Activated CD4-positive, alpha-beta T cell treated with anti-CD3 and anti-CD28 coated beads, Interleukin-2, amount 10 ng/mL, durations not matched to agents 24 days and 14 days (primary cell): ENCODE data around the gene AP3M1. TPM values are rescaled to one million over a fixed set of nuclear protein-coding genes. Genes with fewer than 3 reads are reported as not detected.

Experiments
- DNase-seq: peaks from one replicate; pipeline ENCODE4 v3.0.0; 2022
- H3K27ac Mint-ChIP-seq: one replicate; pipeline ENCODE4 v1.8.0; 2022; ENCODE audit warnings: mild to moderate bottlenecking, mixed read lengths
- H3K27me3 Mint-ChIP-seq: one replicate; pipeline ENCODE4 v1.8.0; 2022; ENCODE audit warnings: mixed read lengths
- H3K36me3 Mint-ChIP-seq: one replicate; pipeline ENCODE4 v1.8.0; 2022; ENCODE audit warnings: low read depth, mild to moderate bottlenecking, mixed read lengths
- H3K4me1 Mint-ChIP-seq: one replicate; pipeline ENCODE4 v1.8.0; 2021; ENCODE audit warnings: mixed read lengths
- H3K4me3 Mint-ChIP-seq: one replicate; pipeline ENCODE4 v1.8.0; 2022; ENCODE audit warnings: mild to moderate bottlenecking, moderate library complexity, mixed read lengths
- H3K9me3 Mint-ChIP-seq: one replicate; pipeline ENCODE4 v1.8.0; 2021; ENCODE audit warnings: mixed read lengths
- intact Hi-C: fragments of 100-400 bp; cut with micrococcal nuclease; formaldehyde crosslinking; loops from one replicate; pipeline ENCODE4 v1.15.1; 2023
- total RNA-seq: library from RNA; stranded (reverse); gene quantifications from 2 replicates; pipeline ENCODE4 v1.2.3, GENCODE V29; 2022

Gene AP3M1
- total RNA-seq, 1 donor from 2014 or later: 51.9 TPM

- DNase-seq: peak; percentile 98
- H3K4me3 Mint-ChIP-seq: peak overlapping the region; percentile 95
- peak overlapping the region; percentile 95 for H3K27ac Mint-ChIP-seq
- intact Hi-C loops: loop anchor here (1.0 to 10.0 kb wide), 7 partner anchors 14 to 1034 kb away; partner anchors contain the start of genes ADK, SAMD8 and VDAC2
- peaks cover 7% of the 10 kb centered on the region for H3K36me3 Mint-ChIP-seq
- H3K4me1 Mint-ChIP-seq: peaks cover 31% of the 10 kb centered on the region
- H3K27me3 Mint-ChIP-seq: no peaks in the 10 kb centered on the region
- no peaks in the 10 kb centered on the region for H3K9me3 Mint-ChIP-seq
These were observed 25.9 kb upstream of the AP3M1 start for GRCh38 chr10:74176380-74177139.

- no peaks in the 10 kb centered on the region for H3K9me3 Mint-ChIP-seq
- peak overlapping the region; percentile 95 for H3K4me3 Mint-ChIP-seq
- peaks cover 7% of the 10 kb centered on the region for H3K36me3 Mint-ChIP-seq
- H3K4me1 Mint-ChIP-seq: peaks cover 27% of the 10 kb centered on the region
- intact Hi-C loops: loop anchor here (1.0 to 10.0 kb wide), 7 partner anchors 15 to 1035 kb away; partner anchors contain the start of genes ADK, SAMD8 and VDAC2
- peak overlapping the region; percentile 95 for H3K27ac Mint-ChIP-seq
- no peaks in the 10 kb centered on the region for H3K27me3 Mint-ChIP-seq
- DNase-seq: no peak
These were observed 25.1 kb upstream of the AP3M1 start for GRCh38 chr10:74175510-74176379.

- H3K27me3 Mint-ChIP-seq: no peaks in the 10 kb centered on the region
- intact Hi-C loops: loop anchor here (10.0 kb wide), 2 partner anchors 870 to 940 kb away; partner anchors contain the start of gene SAMD8
- H3K4me1 Mint-ChIP-seq: peaks cover 23% of the 10 kb centered on the region
- no peak for DNase-seq
- no peaks in the 10 kb centered on the region for H3K9me3 Mint-ChIP-seq
- no peak overlapping the region for H3K4me3 Mint-ChIP-seq
- peaks cover 6% of the 10 kb centered on the region for H3K36me3 Mint-ChIP-seq
- H3K27ac Mint-ChIP-seq: no peak overlapping the region
These were observed 23.9 kb upstream of the AP3M1 start for GRCh38 chr10:74174521-74174920.

- no peak for DNase-seq
- Mint-ChIP-seq H3K4me1 (peaks cover 12% of the 10 kb centered on the region), H3K4me3 (no peak overlapping the region), H3K27me3 (no peaks in the 10 kb centered on the region), H3K9me3 (no peaks in the 10 kb centered on the region), H3K36me3 (no peaks in the 10 kb centered on the region), H3K27ac (no peak overlapping the region)
- intact Hi-C loops: loop anchor here (10.0 kb wide), 2 partner anchors 873 to 943 kb away; partner anchors contain the start of gene SAMD8
These were observed 21.0 kb upstream of the AP3M1 start for GRCh38 chr10:74171625-74172024.

- no peaks in the 10 kb centered on the region for H3K9me3 Mint-ChIP-seq
- no peaks in the 10 kb centered on the region for H3K27me3 Mint-ChIP-seq
- H3K4me1 Mint-ChIP-seq: peaks cover 15% of the 10 kb centered on the region
- intact Hi-C loops: no loop called here
- no peak overlapping the region for H3K4me3 Mint-ChIP-seq
- no peak for DNase-seq
- H3K27ac Mint-ChIP-seq: no peak overlapping the region
- no peaks in the 10 kb centered on the region for H3K36me3 Mint-ChIP-seq
These were observed 16.8 kb upstream of the AP3M1 start for GRCh38 chr10:74167443-74167842.

GRCh38 chr10:74165530-74165901, 14.9 kb upstream of the AP3M1 start:
- Mint-ChIP-seq H3K4me1 (peaks cover 13% of the 10 kb centered on the region), H3K4me3 (no peak overlapping the region), H3K36me3 (peaks cover 2% of the 10 kb centered on the region)

GRCh38 chr10:74164716-74165529, 14.3 kb upstream of the AP3M1 start:
- no peak overlapping the region for H3K4me3 Mint-ChIP-seq
- H3K9me3 Mint-ChIP-seq: no peaks in the 10 kb centered on the region
- intact Hi-C loops: no loop called here
- no peak for DNase-seq
- no peak overlapping the region for H3K27ac Mint-ChIP-seq
- H3K27me3 Mint-ChIP-seq: no peaks in the 10 kb centered on the region
- H3K4me1 Mint-ChIP-seq: peaks cover 13% of the 10 kb centered on the region
- peaks cover 2% of the 10 kb centered on the region for H3K36me3 Mint-ChIP-seq

More at GRCh38 chr10:74165530-74165901, 14.9 kb upstream of the AP3M1 start:
- intact Hi-C loops: no loop called here
- no peak overlapping the region for H3K27ac Mint-ChIP-seq
- no peak for DNase-seq
- H3K27me3 Mint-ChIP-seq: no peaks in the 10 kb centered on the region
- H3K9me3 Mint-ChIP-seq: no peaks in the 10 kb centered on the region

GRCh38 chr10:74163319-74164068, 12.9 kb upstream of the AP3M1 start:
- Mint-ChIP-seq H3K27me3 (no peaks in the 10 kb centered on the region), H3K27ac (no peak overlapping the region), H3K36me3 (peaks cover 5% of the 10 kb centered on the region), H3K4me1 (peaks cover 9% of the 10 kb centered on the region), H3K4me3 (no peak overlapping the region), H3K9me3 (no peaks in the 10 kb centered on the region)
- DNase-seq: no peak
- intact Hi-C loops: no loop called here

GRCh38 chr10:74160013-74160412, 9.4 kb upstream of the AP3M1 start:
- Mint-ChIP-seq H3K9me3 (no peaks in the 10 kb centered on the region), H3K27me3 (no peaks in the 10 kb centered on the region), H3K4me1 (peaks cover 7% of the 10 kb centered on the region), H3K36me3 (peaks cover 6% of the 10 kb centered on the region), H3K4me3 (no peak overlapping the region), H3K27ac (no peak overlapping the region)
- intact Hi-C loops: no loop called here
- DNase-seq: no peak

- Mint-ChIP-seq H3K27ac (no peak overlapping the region), H3K36me3 (peaks cover 9% of the 10 kb centered on the region), H3K9me3 (no peaks in the 10 kb centered on the region), H3K4me1 (peaks cover 18% of the 10 kb centered on the region), H3K4me3 (no peak overlapping the region), H3K27me3 (no peaks in the 10 kb centered on the region)
- intact Hi-C loops: no loop called here
- DNase-seq: no peak
These were observed 6.3 kb upstream of the AP3M1 start for GRCh38 chr10:74156919-74157289.

- intact Hi-C loops: no loop called here
- peaks cover 18% of the 10 kb centered on the region for H3K4me1 Mint-ChIP-seq
- no peak overlapping the region for H3K27ac Mint-ChIP-seq
- no peak for DNase-seq
- no peak overlapping the region for H3K4me3 Mint-ChIP-seq
- no peaks in the 10 kb centered on the region for H3K9me3 Mint-ChIP-seq
- H3K27me3 Mint-ChIP-seq: no peaks in the 10 kb centered on the region
- H3K36me3 Mint-ChIP-seq: peaks cover 6% of the 10 kb centered on the region
These were observed 3.0 kb upstream of the AP3M1 start for GRCh38 chr10:74153676-74154075.

- intact Hi-C loops: no loop called here
- Mint-ChIP-seq H3K4me3 (no peak overlapping the region), H3K27ac (no peak overlapping the region)
These were observed 2.5 kb upstream of the AP3M1 start for GRCh38 chr10:74153123-74153522.

More at GRCh38 chr10:74153123-74153522, 2.5 kb upstream of the AP3M1 start:
- no peaks in the 10 kb centered on the region for H3K9me3 Mint-ChIP-seq
- DNase-seq: no peak
- peaks cover 21% of the 10 kb centered on the region for H3K4me1 Mint-ChIP-seq
- H3K36me3 Mint-ChIP-seq: peaks cover 8% of the 10 kb centered on the region
- H3K27me3 Mint-ChIP-seq: no peaks in the 10 kb centered on the region
